K562 (cell line): Measurements from ENCODE around the gene AMIGO3. TPM values are rescaled to one million over a fixed set of nuclear protein-coding genes. Genes with fewer than 3 reads are reported as not detected.

Experiments used
- ATAC-seq: fragments of 200-7000 bp; cut with Tn5 transposase; 3 replicates; pipeline ENCODE4 v1.9.1; 2020; ENCODE audit warnings: moderate library complexity
- BruUV-seq: library from RNA; stranded (reverse); fragments of 400-500 nt; replicated peaks from 2 replicates; lab custom pipeline; 2021; lab: Mats Ljungman, UMichigan
- CTCF ChIA-PET: fragments of 300-600 bp; formaldehyde crosslinking; extraction: SDS; loops from one replicate; lab custom pipeline; 2021; ENCODE audit warnings: low intra/inter-chr PET ratio; lab: Yijun Ruan, JAX
- POLR2A ChIA-PET: fragments of 300-600, 350-650 bp; sonication (Branson Sonifier 250); formaldehyde crosslinking; extraction: SDS; loops from one replicate; lab custom pipeline; 2021; ENCODE audit warnings: antibody characterized with exemption, inconsistent platforms; lab: Yijun Ruan, JAX
- DNase-seq, 4 experiments: peaks; one replicate each; pipeline versions ENCODE4 v3.0.0 to v3.0.0-alpha.2; 2011 to 2018; ENCODE audit warnings: low spot score in 3 of 4, mixed read lengths in 3 of 4; ENCODE audit errors: extremely low read depth in 1 of 4
- FAIRE-seq: peaks from 2 replicates; lab custom pipeline; 2011; peaks lifted over from hg19 to GRCh38; lab: Jason Lieb, UNC
- H2AFZ ChIP-seq: 2 replicates; pipeline ENCODE4 v1.6.0; 2011; ENCODE audit warnings: low read depth, low read length, control low read depth, inconsistent platforms
- H3K27ac ChIP-seq: fragments of 200-600 bp; 3 replicates; pipeline ENCODE4 v1.8.0; 2011; ENCODE audit warnings: low read depth, mild to moderate bottlenecking, control low read depth, inconsistent platforms, low read length, moderate library complexity, mixed read lengths; ENCODE audit errors: extremely low read depth
- H3K27me3 ChIP-seq, 2 experiments: fragments of 300-600 bp in 1 of 2; 2 replicates in 1 of 2; 3 replicates in 1 of 2; pipeline versions ENCODE4 v1.6.0 to v1.8.0; 2011; ENCODE audit warnings: inconsistent platforms in 2 of 2, low read length in 2 of 2, mild to moderate bottlenecking in 1 of 2, mixed read lengths in 1 of 2, moderate library complexity in 1 of 2; ENCODE audit not compliant: control insufficient read depth in 2 of 2, insufficient read depth in 2 of 2
- H3K36me3 ChIP-seq: fragments of 300-600 bp; 3 replicates; pipeline ENCODE4 v1.8.0; 2011; ENCODE audit warnings: mild to moderate bottlenecking, low read length, inconsistent platforms; ENCODE audit not compliant: control insufficient read depth, insufficient read depth
- H3K4me1 ChIP-seq, 2 experiments: fragments of 200-600 bp in 1 of 2; replicated peaks in 1 of 2; 2 replicates in 1 of 2; 3 replicates in 1 of 2; pipeline versions ENCODE4 v1.5.1 to v1.8.0; 2011; ENCODE audit warnings: inconsistent platforms in 2 of 2, low read length in 2 of 2, mild to moderate bottlenecking in 1 of 2, mixed read lengths in 1 of 2, moderate library complexity in 1 of 2; ENCODE audit not compliant: control insufficient read depth in 2 of 2, insufficient read depth in 2 of 2
- H3K4me2 ChIP-seq: 2 replicates; pipeline ENCODE4 v1.6.1; 2011; ENCODE audit warnings: low read length, control low read depth, inconsistent platforms, mixed read lengths; ENCODE audit not compliant: insufficient read depth
- H3K4me3 ChIP-seq: fragments of 200-600 bp; sonication (generic), shearing (Covaris generic); 2 replicates; pipeline ENCODE4 v1.5.1; 2016; ENCODE audit warnings: control low read depth, inconsistent platforms
- H3K79me2 ChIP-seq: fragments of 200-600 bp; 3 replicates; pipeline ENCODE4 v1.8.0; 2011; ENCODE audit warnings: low read length, inconsistent platforms; ENCODE audit not compliant: control insufficient read depth, insufficient read depth
- H3K9ac ChIP-seq, 2 experiments: 2 replicates each; pipeline versions ENCODE4 v1.6.0 to v1.6.1; 2011; ENCODE audit warnings: low read depth in 2 of 2, low read length in 2 of 2, control low read depth in 1 of 2, inconsistent platforms in 1 of 2, mild to moderate bottlenecking in 1 of 2, mixed read lengths in 1 of 2; ENCODE audit not compliant: insufficient read depth in 1 of 2
- H3K9me1 ChIP-seq: one replicate; pipeline ENCODE4 v1.6.0; 2011; ENCODE audit warnings: inconsistent platforms, mild to moderate bottlenecking, low read length, moderate library complexity; ENCODE audit not compliant: control insufficient read depth, insufficient read depth
- H3K9me3 ChIP-seq: replicated peaks from 2 replicates; pipeline ENCODE4 v1.5.1; 2011; ENCODE audit warnings: low read depth, low read length, inconsistent platforms; ENCODE audit not compliant: control insufficient read depth, insufficient read depth
- H4K20me1 ChIP-seq: replicated peaks from 2 replicates; pipeline ENCODE4 v1.6.1; 2011; ENCODE audit warnings: low read length, inconsistent platforms, mixed read lengths; ENCODE audit not compliant: control insufficient read depth, insufficient read depth
- ASH1L ChIP-seq: fragments of 450-650 bp; IDR thresholded peaks from 2 replicates; pipeline ENCODE4 v1.6.1; 2018; ENCODE audit warnings: borderline replicate concordance, mild to moderate bottlenecking, low read depth; ENCODE audit not compliant: partially characterized antibody
- BHLHE40 ChIP-seq: IDR thresholded peaks from 2 replicates; pipeline ENCODE4 v1.6.1; 2011; ENCODE audit warnings: low read length, improper control_type of control experiment
- HDAC2 ChIP-seq: fragments of 450-650 bp; IDR thresholded peaks from 2 replicates; pipeline ENCODE4 v1.6.1; 2016; ENCODE audit warnings: mild to moderate bottlenecking
- HNRNPLL ChIP-seq: fragments of 200-400 bp; formaldehyde crosslinking; IDR thresholded peaks from 2 replicates; pipeline ENCODE4 v1.6.1; 2017; ENCODE audit warnings: low read length, low read depth, mild to moderate bottlenecking; ENCODE audit not compliant: poor library complexity, severe bottlenecking
- LCOR ChIP-seq: sonication (generic); formaldehyde crosslinking; IDR thresholded peaks from 2 replicates; pipeline ENCODE4 v1.8.0; 2022; ENCODE audit warnings: mild to moderate bottlenecking, missing genetic modification reagents
- MAFG ChIP-seq: fragments of 450-650 bp; conservative IDR thresholded peaks from 2 replicates; pipeline ENCODE4 v1.6.1; 2016; ENCODE audit warnings: missing genetic modification characterization, missing compliant biosample characterization
- MEF2D ChIP-seq: conservative IDR thresholded peaks from 2 replicates; pipeline ENCODE4 v1.6.1; 2016; ENCODE audit warnings: low read depth, missing genetic modification characterization, missing compliant biosample characterization
- MTA1 ChIP-seq: fragments of 450-650 bp; IDR thresholded peaks from 2 replicates; pipeline ENCODE4 v1.6.1; 2017; ENCODE audit warnings: borderline replicate concordance
- ZBTB9 ChIP-seq: fragments of 450-650 bp; formaldehyde crosslinking; IDR thresholded peaks from 2 replicates; pipeline ENCODE4 v1.4.0; 2020; ENCODE audit warnings: mild to moderate bottlenecking, moderate library complexity
- WGBS: fragments of 100-300 bp; shearing (Covaris generic); methylation state at CpG from one replicate; pipeline ENCODE4 v1.1.6; 2016; ENCODE audit warnings: low coverage, mixed read lengths; ENCODE audit not compliant: insufficient coverage; ENCODE audit errors: missing lambda C conversion rate; 5-methylcytosine and 5-hydroxymethylcytosine counted together
- in situ Hi-C: fragments of 300-500 bp; cut with MboI; formaldehyde crosslinking; loops from 4 replicates; pipeline ENCODE4 v1.15.0; 2018; ENCODE audit warnings: inconsistent platforms, mixed read lengths
- intact Hi-C: fragments of 100-400 bp; cut with micrococcal nuclease; formaldehyde crosslinking; loops from 2 replicates; pipeline ENCODE4 v1.14.2; 2022
- polyA plus RNA-seq, 8 experiments: library from polyadenylated mRNA; depleted of rRNA in 4 of 8; stranded (reverse) in 5 of 8; unstranded in 3 of 8; fragments of >200 nt; fragmentation: Nextera tagmentation in 2 of 8; fragmentation: Illumina TruSeq in 1 of 8; extraction: Ambion mirVana in 2 of 8; extraction: Trizol in 1 of 8; gene quantifications; 2 replicates each; pipeline versions ENCODE4 v1.2.1 to v1.2.3, GENCODE V29; 2011 to 2014; ENCODE audit warnings: inconsistent platforms in 1 of 8, missing spikeins in 1 of 8
- total RNA-seq, 7 experiments: library from RNA; depleted of rRNA in 6 of 7; stranded (reverse); fragments of >200 nt in 6 of 7; fragmentation: Illumina TruSeq in 2 of 7; extraction: Trizol in 2 of 7; gene quantifications; 2 replicates each; pipeline versions ENCODE4 v1.2.1 to v1.2.3, GENCODE V29; 2011 to 2021; ENCODE audit warnings: low replicate concordance in 1 of 7

The AMIGO3 gene
- total and polyA plus RNA-seq, 9 of the 15 experiments (the other 6 are each of a cell fraction or from before 2014, with no cell fraction given), result 0.13 to 2.8 (median 0.44) TPM; not detected in 4

- H3K4me2 ChIP-seq, result no peak overlapping the region
- H3K9me1 ChIP-seq, result no peaks in the 10 kb centered on the region
- intact Hi-C loops, result no loop called here
- H3K9me3 ChIP-seq, result no peaks in the 10 kb centered on the region
- FAIRE-seq, result no peak
- no peak overlapping the region for H2AFZ ChIP-seq
- H3K27me3 ChIP-seq, result no peaks in the 10 kb centered on the region
- BruUV-seq, result no TSS peak
- H3K36me3 ChIP-seq, result peaks cover 25% of the 10 kb centered on the region; the same call in 2 of the 3 replicates
- H3K27ac ChIP-seq, result no peak overlapping the region
- POLR2A ChIA-PET, result interaction anchor here (1.1 to 1.3 kb wide), 2 partner anchors 9 to 12 kb away, joined by 4 to 5 read pairs; partner anchors contain the start of gene GMPPB
- no peak for TF ChIP-seq HNRNPLL
- no peak for TF ChIP-seq MAFG (tag)
- TF ChIP-seq ASH1L, result no peak
- TF ChIP-seq ZBTB9, result no peak
- no peak for TF ChIP-seq HDAC2
- TF ChIP-seq LCOR, result no peak
- no peak for TF ChIP-seq MEF2D (tag)
- TF ChIP-seq MTA1, result no peak
- no peak for TF ChIP-seq BHLHE40
- 100% methylated on average over 4 of the region's 11 CpGs for WGBS
- no peak overlapping the region for H3K9ac ChIP-seq
- no peak for ATAC-seq
- H3K4me3 ChIP-seq, result no peak overlapping the region
- no peak for DNase-seq
- no peaks in the 10 kb centered on the region for H4K20me1 ChIP-seq
- no peaks in the 10 kb centered on the region for H3K79me2 ChIP-seq
- H3K4me1 ChIP-seq, result no peaks in the 10 kb centered on the region; a peak in 1 of 5 replicates
- in situ Hi-C loops, result no loop called here
- CTCF ChIA-PET, result interaction anchor here (0.6 kb wide), 1 partner anchor 466 kb away, joined by 4 read pairs; no protein-coding TSS in a partner anchor
Measured at GRCh38 chr3:49712166-49712565, 7.3 kb downstream of the AMIGO3 start.
